Forelimb muscle (tissue), 1 donor: ENCODE results near the gene ZIC5. TPM values are rescaled to one million over a fixed set of nuclear protein-coding genes. Genes with fewer than 3 reads are reported as not detected.

Experiments
- DNase-seq: peaks from one replicate; pipeline ENCODE4 v3.0.0-alpha.2; 2013; ENCODE audit warnings: low read depth
- polyA plus RNA-seq: library from polyadenylated mRNA; unstranded; fragments of 120-200 nt; gene quantifications from one replicate; pipeline ENCODE4 v1.2.1, GENCODE V29; 2013; ENCODE audit not compliant: insufficient read length

Gene ZIC5
- polyA plus RNA-seq, 1 donor = not detected

DNA sequence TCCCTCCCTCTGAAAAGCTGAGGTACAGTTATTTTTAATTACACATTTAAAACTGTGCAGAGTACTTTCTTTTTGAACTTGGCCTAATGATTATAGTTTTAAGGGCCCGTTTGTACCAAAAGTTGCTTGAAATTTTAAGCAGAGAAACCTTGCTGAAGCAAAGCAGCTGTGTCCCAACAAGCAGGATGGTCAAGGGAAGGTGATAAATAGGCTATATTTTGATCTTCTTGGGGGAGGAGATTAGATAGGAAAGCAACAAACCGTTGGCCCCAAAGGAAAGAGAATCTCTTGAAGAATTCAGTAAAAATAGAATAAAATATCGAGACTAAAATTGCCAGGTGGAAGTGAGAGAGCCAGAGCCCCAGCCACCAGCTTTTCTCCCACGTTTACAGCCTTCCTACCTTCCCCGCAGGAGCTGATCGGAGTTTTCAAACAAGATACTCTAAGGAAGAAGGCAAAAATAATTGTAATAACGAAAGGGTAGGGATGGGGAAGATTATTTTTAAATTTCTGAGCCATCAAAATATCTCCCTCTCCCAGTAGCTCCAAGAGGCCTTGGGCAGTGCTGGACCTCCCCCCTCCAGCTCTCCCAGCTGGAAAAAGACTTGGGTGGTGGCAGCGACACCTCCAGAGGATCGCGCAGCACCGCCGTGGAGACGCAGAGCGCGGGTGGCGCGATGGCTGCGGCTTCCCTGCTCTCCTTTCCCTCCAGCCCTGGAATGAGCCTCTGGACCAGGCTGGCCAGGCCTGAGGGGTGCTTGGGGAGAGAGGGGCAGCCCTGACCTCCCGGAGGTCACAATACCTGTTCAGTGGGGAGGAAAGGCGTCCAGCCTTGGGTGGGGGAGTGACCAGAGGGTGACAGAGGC is 15.8 kb upstream of the ZIC5 start:
- DNase-seq = no peak

DNA sequence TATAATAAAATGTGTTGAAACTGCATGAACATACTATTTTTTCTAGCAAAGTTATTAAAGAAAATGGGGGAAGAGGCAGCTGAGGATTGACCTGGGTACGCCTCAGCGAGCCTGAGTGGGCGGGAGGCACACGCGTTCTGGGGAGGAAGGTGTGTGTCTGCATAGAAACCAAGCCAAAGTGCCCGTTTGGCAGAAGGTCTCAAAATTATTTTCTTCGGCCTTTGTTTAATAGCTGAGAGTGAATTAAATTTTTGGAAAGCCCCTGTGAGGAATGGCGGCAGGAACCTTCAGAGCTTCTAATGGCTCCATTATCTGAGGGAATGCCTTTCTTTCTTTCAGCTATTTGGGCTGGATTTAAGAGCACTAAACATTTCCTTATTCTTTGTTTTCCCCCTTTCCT is 15.2 kb upstream of the ZIC5 start:
- DNase-seq = no peak

DNA sequence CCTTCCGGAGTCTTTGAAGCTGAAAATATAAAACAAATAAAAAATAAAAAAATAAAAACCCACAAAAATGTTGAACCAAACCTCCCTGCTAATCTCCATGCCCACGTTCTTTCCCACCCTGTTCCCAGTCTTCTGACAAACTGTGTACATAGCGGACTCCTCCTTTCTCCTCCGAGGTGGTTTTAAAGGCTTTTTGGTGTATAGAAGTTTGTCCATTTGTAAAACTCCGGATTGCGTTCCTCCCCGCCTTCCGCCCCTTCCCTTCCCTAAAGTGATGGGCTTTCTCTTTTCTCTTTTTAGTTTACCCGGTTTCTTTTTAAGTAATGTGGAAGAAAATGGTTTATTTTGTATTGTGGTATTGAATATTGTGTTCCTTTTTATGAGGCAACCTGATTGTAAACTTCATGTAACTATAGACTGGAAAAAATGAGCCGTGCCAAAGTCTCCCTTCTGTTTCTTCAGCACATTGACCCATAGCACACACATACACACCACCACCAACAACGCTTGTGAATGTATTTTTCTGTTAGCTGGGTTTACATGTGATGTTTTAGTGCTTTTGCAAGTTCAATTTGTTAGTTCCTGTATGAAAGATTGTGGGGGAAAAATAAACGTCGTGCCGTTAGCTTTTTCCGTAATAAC is 14.4 kb upstream of the ZIC5 start:
- no peak for DNase-seq

DNA sequence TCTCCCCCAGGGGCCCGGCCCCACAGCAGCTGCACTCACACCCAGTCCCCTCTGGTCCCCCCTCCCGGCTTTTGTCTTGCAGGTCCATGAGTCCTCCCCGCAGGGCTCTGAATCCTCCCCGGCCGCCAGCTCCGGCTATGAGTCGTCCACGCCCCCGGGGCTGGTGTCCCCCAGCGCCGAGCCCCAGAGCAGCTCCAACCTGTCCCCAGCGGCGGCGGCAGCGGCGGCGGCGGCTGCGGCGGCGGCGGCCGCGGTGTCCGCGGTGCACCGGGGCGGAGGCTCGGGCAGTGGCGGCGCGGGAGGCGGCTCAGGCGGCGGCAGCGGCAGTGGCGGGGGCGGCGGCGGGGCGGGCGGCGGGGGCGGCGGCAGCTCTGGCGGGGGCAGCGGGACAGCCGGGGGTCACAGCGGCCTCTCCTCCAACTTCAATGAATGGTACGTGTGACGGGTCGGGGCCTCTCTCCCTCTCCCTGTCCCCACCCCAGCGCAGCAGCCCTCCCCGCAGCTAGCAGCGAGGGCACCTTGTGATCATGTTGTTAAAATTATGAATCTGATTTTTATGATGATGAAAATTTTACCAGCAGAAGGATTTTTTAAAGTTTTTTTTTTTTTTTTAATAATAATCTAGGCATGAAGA is 13.8 kb upstream of the ZIC5 start:
- no peak for DNase-seq

DNA sequence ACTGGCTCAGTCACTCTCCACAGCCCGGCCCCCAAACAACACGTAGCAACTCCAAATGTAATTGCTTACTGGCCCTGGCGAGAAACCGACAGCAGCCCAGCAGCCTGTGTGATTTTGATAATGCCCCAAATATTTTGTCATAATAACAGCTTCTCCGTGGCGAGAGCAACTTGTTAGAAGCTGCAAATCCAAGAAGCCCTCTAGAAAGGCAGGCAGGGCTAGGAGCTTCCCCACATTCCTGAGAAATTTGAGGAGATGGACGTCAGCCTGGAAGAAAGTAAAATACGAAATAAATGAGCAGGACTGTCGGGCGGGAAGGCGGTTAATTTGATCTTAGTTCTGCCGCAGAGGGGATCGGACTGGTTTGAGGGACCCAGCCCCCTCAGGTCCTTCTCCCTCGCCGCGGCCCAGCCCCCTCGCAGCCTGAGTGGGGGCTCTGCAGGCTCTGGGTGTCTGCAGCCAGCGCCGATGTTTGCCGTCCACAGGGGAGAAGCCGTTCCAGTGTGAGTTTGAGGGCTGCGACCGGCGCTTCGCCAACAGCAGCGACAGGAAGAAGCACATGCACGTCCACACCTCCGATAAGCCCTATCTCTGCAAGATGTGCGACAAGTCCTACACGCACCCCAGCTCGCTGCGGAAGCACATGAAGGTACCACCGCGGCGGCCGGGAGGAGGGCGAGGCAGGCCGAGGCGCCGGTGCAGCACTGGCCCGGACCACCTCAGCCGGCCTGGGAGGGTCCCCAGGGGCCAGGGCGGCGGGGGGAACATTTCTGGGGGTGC is 13.1 kb upstream of the ZIC5 start:
- DNase-seq = no peak

DNA sequence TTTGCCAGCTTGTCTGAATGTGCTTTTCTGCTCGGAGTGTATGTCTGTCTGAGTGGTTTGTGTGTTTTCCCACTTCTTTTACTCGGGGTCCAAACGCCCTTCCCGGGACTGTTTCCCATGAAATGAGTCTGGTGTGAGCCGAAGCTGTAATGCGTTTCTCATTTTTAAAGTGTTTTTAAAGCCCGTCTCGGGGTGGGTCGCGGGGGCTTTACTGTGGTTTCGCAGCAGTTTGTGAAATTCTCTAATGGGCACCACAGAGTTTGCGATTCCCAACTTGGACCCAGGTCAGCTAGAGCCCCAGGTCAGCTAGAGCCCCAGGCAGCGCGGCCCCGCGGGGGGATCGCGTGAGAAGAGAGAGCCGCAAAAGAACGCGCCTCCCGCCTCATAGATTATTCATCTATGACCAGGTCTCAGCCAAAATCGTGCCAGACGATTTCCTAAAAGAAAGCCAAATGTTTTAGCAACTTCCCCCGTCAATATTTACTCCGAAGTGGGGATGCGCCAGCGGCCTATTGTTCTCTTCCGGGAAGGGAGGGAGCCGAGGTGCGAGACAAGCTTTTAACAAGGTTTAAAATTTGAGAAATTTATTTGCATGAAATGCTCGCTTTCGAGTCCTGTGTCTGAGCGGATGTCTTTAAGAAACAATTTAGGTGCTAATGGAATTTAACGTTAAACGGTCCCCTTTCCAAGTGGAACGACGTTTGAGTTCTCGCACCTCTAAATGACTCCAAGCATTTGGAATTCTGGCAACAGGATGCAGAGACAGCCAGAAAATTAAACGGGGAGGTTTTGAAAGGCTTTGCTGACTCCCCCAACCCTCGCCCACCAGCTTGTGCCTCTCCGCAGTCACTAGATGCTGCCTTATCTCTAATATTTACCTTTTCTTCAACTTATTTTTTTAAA is 12.2 kb upstream of the ZIC5 start:
- DNase-seq = no peak

DNA sequence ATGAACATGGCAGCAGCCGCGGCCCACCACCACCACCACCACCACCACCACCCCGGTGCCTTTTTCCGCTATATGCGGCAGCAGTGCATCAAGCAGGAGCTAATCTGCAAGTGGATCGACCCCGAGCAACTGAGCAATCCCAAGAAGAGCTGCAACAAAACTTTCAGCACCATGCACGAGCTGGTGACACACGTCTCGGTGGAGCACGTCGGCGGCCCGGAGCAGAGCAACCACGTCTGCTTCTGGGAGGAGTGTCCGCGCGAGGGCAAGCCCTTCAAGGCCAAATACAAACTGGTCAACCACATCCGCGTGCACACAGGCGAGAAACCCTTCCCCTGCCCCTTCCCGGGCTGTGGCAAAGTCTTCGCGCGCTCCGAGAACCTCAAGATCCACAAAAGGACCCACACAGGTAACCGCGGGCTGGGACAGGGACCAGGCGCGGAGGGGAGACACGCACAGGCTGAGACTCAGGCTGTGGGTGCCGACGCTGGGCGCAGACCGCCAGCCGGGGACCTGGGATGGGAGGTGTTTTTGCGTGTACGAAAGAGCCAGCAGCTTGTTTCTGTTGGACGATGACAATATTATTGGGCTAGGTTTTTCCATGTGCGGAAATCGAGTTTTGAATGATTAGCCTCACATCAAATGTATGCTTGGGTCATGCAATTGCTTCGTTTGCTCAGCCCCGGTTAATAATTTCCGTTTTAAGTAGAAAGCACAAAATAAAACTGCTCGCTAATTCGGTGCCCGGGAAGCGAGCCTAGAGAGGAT is 11.3 kb upstream of the ZIC5 start:
- no peak for DNase-seq

DNA sequence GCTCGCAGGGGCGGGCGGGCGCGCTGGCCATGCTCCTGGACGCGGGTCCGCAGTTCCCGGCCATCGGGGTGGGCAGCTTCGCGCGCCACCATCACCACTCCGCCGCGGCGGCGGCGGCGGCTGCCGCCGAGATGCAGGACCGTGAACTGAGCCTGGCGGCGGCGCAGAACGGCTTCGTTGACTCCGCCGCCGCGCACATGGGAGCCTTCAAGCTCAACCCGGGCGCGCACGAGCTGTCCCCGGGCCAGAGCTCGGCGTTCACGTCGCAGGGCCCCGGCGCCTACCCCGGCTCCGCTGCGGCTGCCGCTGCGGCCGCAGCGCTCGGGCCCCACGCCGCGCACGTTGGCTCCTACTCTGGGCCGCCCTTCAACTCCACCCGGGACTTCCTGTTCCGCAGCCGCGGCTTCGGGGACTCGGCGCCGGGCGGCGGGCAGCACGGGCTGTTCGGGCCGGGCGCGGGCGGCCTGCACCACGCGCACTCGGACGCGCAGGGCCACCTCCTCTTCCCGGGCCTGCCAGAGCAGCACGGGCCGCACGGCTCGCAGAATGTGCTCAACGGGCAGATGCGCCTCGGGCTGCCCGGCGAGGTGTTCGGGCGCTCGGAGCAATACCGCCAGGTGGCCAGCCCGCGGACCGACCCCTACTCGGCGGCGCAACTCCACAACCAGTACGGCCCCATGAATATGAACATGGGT is 10.6 kb upstream of the ZIC5 start:
- no peak for DNase-seq

DNA sequence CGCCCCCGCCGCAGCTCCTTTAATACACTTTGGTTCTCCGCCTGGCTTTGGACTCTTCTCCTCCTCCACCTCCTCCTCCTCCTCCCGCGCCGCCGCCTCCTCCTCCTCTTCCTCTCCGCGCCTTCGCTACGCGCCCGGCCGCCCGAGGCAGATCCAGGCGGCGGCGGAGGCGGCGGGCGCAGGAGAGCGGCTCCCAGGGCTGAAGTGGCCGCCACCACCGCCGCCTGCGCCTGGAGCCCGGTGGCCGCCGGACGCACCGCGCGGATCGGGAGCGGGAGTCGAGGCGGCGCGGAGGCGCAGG is 10.1 kb upstream of the ZIC5 start, which contains the start of gene ZIC2:
ZIC2 (plus strand) TSS at position 50 of the 301 bp plus-strand sequence. CDS start 281 bp downstream, outside the sequence.
- no peak for DNase-seq

DNA sequence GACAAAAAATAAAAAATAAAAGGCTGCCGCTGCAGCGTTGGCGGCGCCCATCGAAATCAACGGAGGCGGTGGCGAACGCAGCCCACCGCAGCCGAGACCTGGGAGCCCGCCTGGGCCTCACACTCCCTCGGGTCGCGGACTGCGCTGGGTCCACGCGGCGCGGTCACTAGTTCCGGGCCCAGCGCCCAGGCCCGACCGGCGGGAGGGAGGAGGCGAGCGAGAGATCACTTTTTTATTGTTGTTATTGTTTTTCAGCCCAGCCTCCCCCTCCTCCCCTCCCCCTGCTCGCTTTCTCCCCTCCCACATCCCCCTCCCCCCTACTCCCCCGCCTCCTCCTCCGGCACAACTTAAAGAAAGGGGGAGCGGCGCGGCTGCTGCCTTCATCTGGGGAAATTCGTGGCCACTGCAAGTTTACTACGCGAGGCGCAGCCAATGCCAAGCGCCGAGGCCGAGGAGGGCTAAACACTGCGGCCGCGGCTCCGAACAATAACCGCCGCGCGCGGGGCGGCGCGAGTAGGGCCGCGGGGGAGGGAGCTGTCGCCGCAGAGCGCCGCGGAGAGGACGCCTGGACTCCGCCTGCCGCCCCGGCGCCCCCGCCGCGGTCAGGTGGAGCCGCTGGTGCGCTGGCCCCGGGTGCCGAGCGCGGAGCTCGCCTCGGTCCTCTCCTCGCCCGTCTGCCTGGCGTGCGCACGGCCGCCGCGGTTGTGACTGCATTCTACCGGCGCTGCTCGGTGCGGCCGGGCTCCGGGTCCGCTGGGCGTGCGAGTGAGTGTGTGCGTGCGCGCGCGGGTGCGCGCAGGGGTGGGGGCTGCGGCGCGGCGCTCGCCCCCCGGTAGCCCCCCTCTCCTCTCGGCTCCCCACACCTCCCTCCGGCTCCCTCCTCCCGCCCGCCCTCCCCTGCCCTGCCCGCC is 9.5 kb upstream of the ZIC5 start:
- no peak for DNase-seq

DNA sequence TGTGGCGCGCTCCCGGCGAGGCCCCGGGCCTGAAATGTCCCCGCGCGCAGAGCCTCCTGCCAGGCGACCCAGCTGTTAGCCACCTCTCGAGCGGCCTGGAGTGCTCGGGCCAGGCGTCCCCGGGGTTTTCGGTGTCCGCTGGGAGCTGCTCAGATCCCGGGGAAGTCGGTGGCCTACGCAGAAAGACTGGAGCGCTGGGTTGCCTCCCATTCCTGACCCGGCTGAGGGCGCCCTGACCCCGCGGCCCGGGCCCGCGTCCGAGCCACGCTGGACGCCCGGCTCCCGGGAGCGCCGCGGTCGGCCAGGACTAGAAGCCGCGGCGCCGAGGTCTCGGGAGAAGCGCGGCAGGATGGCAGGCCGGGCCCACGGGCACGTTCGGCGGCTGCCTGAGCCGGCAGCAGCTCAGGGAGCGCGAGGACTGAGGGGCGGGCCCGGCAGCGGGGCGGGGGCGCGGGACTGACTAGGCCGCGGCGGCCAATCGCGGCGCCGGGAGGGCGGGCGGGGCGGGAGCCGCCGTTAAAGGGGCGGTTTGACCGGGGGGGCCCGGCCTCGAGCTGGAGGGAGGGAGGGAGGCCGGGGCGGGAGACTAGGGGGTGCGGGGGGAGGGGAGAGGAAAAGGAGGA is 8.7 kb upstream of the ZIC5 start:
- no peak for DNase-seq

DNA sequence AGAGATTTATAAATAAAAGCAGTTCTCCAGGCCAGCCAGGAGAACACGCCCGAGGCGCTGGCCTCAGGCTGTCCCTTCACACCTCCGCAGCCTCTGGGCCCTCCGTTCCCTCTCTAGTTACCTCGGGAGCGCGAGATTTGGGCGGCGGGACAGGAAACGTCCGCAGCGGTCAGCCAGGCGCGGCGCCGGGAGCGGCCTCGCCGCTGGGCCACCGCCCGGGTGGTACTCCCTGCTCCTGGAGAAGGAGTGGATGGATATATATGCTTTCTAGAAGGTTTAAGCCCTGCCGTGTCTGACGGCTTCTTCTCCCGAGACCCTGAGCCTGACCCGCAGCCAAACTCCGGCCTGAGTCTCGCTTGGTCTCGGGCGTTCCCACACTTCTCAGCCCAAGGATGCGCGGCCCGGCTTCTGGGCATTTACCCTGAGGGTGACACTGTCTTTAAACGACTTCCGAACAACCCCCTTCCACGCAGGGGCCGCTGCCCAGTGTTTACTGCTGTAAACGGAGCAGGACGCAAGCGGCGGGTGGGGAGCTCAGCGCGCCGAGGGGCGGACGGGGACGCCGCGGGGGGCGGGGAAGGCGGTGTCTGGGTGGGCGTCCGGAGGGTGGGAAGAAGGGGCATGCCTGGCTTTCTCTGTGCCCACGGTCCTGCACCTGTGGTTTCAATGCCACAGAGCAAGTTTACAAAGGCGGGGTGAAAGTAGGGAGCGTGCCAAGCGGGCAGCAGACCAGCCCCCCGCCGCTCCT is 8.1 kb upstream of the ZIC5 start:
- DNase-seq = no peak

DNA sequence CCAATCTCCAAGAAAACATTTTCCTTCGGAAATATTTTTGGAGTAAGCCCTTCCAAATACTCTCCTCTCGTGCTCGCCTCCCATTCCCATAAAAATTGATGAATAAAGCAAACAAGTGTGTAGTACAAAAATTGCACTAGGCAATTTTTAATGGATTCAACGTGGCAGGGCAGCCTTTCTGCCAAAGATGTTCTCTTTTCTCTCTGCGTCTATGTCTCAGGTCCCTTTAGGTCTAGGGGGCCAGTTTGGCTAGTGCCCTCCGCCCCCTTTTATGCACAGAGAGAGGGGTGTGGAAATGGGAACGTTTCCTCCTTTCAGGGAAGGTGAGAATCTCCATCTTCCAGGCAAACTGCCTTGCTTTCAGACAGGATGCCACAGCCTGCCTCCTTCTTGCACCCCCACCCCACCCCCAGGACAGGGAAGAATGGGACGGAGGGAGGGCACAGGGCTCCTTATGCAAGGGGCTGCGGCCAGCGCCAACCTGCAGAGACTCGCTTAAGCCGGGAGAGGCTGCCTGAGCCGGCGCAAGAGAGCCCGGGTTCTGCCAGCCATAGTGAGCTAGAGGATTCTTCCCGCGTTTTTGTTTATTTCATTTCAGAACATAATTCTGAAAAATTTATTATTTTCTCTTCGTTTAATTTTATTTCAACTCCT is 7.4 kb upstream of the ZIC5 start:
- no peak for DNase-seq

DNA sequence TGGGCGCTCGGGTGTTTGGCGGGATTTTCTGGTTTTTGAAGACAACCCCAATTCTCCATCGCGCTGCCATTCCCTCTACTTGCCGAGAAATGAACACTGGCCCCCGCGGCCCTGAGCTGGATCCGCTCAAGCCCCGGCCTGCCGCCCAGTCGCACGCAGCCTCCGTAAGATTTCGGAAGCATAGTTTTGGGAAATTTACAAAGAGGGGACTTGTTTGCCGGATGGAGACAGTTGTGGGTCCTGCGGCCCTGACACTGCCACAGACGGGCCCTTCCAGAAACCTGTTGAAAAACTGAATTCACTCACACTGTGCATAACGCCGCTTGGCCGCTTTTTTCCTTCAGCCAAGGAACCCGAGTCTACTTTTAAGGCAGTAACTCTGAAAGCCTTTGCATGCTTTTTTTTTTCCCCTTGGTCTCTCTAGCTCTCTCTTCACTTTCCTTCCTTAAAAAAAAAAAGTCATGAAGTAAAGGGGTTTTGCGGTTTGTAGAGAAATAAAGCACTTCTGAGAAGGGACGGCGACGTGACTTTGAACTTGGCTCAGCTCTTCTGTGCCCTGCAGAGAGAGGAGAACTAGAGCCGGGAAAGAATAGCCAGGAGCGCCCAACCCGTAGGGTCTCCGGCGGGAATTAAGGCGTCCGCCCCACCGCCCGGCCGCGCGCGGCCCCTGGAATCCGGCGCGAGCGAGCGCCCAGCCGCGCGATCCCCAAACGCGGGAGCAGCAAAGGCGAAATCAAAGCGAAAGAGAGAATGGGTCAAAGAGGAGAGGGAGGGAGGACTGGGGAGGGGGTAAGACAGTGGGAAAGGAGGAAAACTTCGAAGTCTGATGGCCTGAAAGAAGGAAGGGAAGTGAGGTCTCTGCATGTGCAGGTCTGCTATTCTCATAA is 6.6 kb upstream of the ZIC5 start:
- no peak for DNase-seq

DNA sequence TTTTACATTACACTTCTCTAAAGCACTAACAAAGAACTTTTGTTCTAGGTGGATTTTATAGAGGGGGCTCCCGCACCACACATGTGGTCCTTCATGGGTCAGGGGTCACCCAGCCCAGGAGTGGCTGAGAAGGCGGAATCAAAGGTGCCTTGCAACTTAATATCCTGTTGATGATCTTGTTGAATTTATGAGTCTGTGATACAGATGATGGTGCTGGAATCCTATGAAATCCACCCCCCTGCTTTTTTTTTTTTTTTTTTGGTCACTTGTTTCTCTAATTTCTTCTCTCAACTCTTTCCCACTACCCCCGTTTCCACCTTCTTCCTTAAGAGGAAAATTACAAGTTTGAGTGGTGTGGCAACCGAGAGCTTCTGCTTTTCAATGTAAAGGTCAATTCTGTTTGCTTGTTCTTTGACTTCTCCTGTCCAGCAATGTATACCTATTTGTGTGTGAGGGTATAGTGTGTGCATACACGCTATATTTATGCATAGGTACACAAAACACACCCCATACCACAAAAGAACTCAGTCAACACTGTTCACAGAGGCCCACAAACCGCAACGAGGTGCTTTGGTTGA is 5.9 kb upstream of the ZIC5 start:
- DNase-seq = no peak

DNA sequence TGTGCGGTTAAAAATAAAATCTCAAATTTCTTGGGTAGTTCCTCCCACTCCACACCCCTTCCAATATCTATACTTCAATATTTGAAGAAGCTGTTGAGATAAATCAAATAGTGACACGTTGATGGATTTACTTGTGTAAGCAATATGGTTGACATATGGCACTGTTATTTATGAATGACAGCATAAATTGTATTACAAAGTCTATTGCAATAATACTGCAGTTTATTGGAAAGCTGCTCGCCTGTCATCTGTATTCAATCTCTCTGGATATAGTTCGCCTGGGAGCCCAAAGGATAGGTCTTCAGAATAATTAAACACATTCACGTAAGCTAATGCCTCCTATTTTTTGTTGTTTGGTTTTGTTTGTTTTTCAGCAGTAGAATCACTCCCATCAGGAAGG is 5.0 kb upstream of the ZIC5 start:
- DNase-seq = no peak
